ENCODE measurements around the gene RAG1.
A peak's percentile ranks its signal among the peaks of the same experiment; 100 is the strongest.

The RAG1 gene

DNA sequence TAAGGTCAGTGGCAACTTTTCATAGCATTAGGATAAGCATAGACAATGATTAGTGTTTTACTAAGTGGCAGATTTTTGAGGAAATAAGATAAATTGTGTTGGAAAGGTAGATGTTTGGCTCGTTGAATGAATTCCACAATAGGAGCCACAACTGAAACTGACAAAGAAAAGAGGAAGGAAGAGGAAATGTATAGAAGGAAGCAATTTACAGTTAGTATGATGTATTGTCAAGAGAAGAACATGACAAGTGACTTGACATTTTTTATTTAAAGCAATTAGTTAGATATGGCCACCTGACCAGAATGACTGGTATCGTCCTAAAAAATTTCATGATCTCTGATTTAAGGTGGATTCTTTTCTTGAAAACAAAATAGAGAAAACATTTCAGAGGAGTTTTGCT lies 33.3 kb downstream of the RAG1 start:
- TF ChIP-seq, protein P1, sequence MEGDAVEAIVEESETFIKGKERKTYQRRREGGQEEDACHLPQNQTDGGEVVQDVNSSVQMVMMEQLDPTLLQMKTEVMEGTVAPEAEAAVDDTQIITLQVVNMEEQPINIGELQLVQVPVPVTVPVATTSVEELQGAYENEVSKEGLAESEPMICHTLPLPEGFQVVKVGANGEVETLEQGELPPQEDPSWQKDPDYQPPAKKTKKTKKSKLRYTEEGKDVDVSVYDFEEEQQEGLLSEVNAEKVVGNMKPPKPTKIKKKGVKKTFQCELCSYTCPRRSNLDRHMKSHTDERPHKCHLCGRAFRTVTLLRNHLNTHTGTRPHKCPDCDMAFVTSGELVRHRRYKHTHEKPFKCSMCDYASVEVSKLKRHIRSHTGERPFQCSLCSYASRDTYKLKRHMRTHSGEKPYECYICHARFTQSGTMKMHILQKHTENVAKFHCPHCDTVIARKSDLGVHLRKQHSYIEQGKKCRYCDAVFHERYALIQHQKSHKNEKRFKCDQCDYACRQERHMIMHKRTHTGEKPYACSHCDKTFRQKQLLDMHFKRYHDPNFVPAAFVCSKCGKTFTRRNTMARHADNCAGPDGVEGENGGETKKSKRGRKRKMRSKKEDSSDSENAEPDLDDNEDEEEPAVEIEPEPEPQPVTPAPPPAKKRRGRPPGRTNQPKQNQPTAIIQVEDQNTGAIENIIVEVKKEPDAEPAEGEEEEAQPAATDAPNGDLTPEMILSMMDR (IDR thresholded peaks at IDR 0.05; ENCODE audit: extremely low read depth, missing control alignments) = no peak
- DNase-seq (ENCODE audit: low spot score) = no peak

DNA sequence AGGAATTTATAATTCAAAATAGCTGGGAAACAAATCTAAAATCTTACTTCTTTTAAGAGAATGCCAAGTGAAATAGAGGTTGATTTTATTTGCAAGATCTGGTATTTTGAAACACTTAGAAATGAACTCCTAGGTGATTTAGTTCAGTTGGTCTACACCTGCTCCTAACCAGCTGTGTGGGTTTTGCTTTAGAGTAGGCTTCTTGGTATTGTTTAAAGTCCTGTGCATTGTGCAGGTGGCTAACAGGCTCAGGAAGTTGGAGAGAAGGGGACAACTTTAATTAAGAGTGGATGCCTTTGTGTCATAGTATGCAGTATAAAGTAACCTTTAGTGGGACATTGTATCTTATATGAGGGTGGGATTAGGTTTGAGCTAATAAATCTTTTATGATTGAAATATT lies 34.3 kb downstream of the RAG1 start:
- DNase-seq (ENCODE audit: low spot score) = no peak
- TF ChIP-seq, protein P1 (IDR thresholded peaks at IDR 0.05; ENCODE audit: extremely low read depth, missing control alignments) = no peak

DNA sequence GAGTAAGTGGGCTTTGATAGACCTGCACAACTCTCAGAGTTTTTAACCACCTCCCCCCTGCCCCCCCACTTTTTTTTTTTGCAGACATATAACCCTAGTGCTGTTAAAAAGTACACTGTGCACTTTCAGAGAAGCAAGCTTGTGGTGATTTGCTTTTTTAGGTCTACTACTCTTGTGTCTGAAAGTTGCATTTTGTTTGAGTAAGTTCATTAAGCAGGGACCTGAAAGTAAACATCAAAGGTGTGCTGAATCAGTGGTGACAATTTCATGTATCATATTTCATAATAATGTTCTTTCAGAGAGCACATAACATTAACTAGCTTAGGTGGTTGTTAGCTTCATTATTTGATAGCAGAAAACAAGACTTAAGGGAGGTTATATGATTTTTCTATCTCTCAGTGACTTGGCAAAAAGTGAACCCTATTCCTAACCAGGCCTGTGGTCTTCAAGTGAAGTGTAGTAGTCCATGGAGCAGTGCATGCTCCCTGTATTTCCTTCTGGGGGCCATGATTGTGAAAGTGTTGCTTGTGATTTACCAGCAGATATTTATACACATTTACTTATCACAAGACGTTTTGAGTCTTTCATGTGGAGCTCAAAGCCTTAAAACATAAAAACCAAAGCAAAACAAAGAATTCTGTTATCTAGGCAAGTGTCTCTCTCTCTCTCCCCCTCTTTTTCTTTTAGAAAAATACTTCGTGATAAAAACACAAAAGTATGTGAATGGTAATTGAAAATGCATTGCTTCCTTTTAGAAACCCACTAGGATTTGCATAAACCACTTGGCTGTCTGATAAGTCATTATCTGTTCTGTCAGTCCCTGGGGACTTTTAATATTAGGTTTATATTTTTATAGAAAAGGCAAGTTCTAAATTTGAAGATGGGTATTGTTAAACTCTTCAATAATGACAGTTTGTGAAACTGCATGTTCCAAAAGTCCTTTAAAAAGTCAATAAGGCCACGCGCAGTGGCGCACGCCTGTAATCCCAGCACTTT lies 37.7 kb downstream of the RAG1 start:
- peak; percentile 10 for DNase-seq (ENCODE audit: low spot score)
- TF ChIP-seq, protein P1 (IDR thresholded peaks at IDR 0.05; ENCODE audit: extremely low read depth, missing control alignments) = no peak

DNA sequence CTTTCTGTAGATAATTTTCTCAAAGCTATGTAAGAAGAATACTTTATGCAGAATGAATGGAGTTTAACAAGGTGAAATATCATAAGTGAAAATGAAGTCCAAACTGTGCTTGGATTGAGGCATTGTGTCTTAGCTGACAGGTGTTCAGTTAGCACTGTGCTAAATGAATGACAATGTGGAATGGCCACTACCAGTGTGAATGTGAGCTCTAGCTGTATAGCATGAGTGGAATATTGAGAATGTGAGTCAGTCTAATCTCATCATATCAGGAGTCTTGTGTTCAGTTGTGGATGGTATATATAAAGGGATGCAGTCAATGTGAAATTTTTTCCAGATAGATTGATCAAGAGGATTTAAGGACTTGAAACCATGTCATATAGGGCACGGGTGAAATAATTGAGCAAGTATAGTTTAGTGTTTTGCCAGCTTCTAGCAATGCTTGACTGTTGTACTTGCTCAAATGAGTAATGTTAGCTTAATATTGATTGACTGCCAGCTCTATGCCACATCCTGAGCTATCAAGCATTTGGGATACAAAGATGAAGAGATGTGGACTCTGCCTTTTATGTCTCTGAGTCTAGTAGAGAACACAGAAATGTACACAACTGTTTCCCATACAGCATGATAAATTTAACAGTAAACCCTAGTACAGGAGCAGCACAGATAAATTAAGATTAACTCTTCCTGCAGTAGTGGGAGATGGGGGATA lies 40.8 kb downstream of the RAG1 start:
- TF ChIP-seq, protein P1 (IDR thresholded peaks at IDR 0.05; ENCODE audit: extremely low read depth, missing control alignments) = no peak
- no peak for DNase-seq (ENCODE audit: low spot score)

DNA sequence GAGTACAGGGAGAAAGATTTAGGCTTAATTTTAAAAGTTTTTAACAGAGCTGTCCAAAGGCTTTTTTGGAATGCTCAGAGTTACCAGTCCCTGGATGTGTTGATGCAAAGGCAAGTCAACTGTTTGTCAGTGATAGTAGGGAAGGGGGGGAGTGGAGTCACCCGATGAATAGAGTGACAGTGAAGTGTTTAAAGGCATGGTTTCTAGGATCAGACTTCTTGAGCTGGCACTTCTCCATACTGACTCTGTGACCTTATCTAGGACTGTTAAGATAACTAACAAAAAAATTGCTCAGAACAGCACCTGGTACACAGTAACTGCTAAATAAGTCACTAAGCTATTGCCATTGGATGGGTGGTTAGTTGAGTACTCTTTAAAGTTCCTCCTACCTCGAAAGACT lies 41.6 kb downstream of the RAG1 start:
- no peak for DNase-seq (ENCODE audit: low spot score)
- TF ChIP-seq, protein P1 (IDR thresholded peaks at IDR 0.05; ENCODE audit: extremely low read depth, missing control alignments) = no peak

DNA sequence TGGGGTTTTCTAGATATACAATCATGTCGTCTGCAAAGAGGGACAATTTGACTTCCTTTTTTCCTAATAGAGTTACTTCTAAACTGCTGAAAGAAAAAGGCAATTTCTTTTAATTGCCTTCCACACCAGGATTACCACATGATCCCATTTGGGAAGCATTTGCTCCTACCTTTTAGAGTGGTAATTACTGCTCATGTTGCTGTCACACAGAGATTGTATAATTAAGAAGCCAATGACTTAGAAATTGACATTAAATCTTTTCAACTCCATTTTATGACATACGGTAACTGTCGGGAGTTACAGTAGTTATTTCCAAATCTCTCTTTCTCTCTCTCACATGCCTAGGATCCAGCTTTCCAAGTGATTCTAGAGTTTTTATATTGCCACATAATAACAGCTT lies 48.0 kb downstream of the RAG1 start:
- TF ChIP-seq, protein P1 (IDR thresholded peaks at IDR 0.05; ENCODE audit: extremely low read depth, missing control alignments) = no peak
- no peak for DNase-seq (ENCODE audit: low spot score)

Data from GM20000 (cell line).